Neural cell (in vitro differentiated cells): ENCODE results near the gene FSD1L.

Source experiments
- CTCF ChIP-seq: fragments of 450-650 bp; IDR thresholded peaks from 2 replicates; pipeline ENCODE4 v1.5.1; 2014; ENCODE audit warnings: antibody characterized with exemption, mild to moderate bottlenecking, moderate library complexity; ENCODE audit not compliant: poor library complexity, severe bottlenecking
- EZH2 ChIP-seq: fragments of 200-600, 300-800 bp; shearing (Covaris generic), sonication (generic); IDR thresholded peaks from 2 replicates; pipeline ENCODE4 v1.6.1; 2014; ENCODE audit warnings: antibody characterized with exemption, low read length, borderline replicate concordance, mild to moderate bottlenecking; ENCODE audit not compliant: insufficient read depth, poor library complexity, severe bottlenecking
- REST ChIP-seq: IDR thresholded peaks from 2 replicates; pipeline ENCODE4 v1.6.1; 2012; ENCODE audit warnings: borderline replicate concordance
- SMC3 ChIP-seq: fragments of 450-650 bp; conservative IDR thresholded peaks from 2 replicates; pipeline ENCODE4 v1.6.1; 2014; ENCODE audit warnings: antibody characterized with exemption, mild to moderate bottlenecking, moderate library complexity; ENCODE audit not compliant: poor library complexity

- no peak for TF ChIP-seq CTCF
- TF ChIP-seq REST: no peak
- no peak for TF ChIP-seq SMC3
- no peak for TF ChIP-seq EZH2
These were observed 12.4 kb upstream of the FSD1L start for GRCh38 chr9:105435453-105435852.
